Hepatocyte (in vitro differentiated cells): ENCODE results near the gene UNC119.

Source experiments
- EZH2 ChIP-seq: fragments of 200-600 bp; sonication (generic); IDR thresholded peaks from 2 replicates; pipeline ENCODE4 v1.6.1; 2016; ENCODE audit warnings: antibody characterized with exemption, mild to moderate bottlenecking, borderline replicate concordance
- EZH2phosphoT487 ChIP-seq: fragments of 200-600 bp; sonication (generic); IDR thresholded peaks from one replicate; pipeline ENCODE4 v1.6.1; 2018; ENCODE audit warnings: antibody characterized with exemption, mild to moderate bottlenecking, low read depth, moderate library complexity; ENCODE audit not compliant: unreplicated experiment, severe bottlenecking
- TF ChIP-seq, protein P1 (sequence below): fragments of 200-600 bp; sonication (generic); IDR thresholded peaks from 2 replicates; pipeline ENCODE4 v1.5.1; 2016; ENCODE audit warnings: antibody characterized with exemption, mild to moderate bottlenecking; ENCODE audit not compliant: poor library complexity

- TF ChIP-seq EZH2 (no peak), EZH2phosphoT487 (no peak)
- TF ChIP-seq, protein P1, sequence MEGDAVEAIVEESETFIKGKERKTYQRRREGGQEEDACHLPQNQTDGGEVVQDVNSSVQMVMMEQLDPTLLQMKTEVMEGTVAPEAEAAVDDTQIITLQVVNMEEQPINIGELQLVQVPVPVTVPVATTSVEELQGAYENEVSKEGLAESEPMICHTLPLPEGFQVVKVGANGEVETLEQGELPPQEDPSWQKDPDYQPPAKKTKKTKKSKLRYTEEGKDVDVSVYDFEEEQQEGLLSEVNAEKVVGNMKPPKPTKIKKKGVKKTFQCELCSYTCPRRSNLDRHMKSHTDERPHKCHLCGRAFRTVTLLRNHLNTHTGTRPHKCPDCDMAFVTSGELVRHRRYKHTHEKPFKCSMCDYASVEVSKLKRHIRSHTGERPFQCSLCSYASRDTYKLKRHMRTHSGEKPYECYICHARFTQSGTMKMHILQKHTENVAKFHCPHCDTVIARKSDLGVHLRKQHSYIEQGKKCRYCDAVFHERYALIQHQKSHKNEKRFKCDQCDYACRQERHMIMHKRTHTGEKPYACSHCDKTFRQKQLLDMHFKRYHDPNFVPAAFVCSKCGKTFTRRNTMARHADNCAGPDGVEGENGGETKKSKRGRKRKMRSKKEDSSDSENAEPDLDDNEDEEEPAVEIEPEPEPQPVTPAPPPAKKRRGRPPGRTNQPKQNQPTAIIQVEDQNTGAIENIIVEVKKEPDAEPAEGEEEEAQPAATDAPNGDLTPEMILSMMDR = no peak
Observed at GRCh38 chr17:28579526-28579925, 27.1 kb upstream of the UNC119 start.
